A673 (cell line): ENCODE measurements around the gene STAU1.

Experiments
- EZH2 ChIP-seq: fragments of 200-600 bp; sonication (generic); IDR thresholded peaks from 2 replicates; pipeline ENCODE4 v1.6.1; 2017; ENCODE audit warnings: borderline replicate concordance, low read depth, mild to moderate bottlenecking, mixed read lengths, antibody characterized with exemption, low read length; ENCODE audit not compliant: poor library complexity, severe bottlenecking
- TF ChIP-seq, protein P1 (sequence below): fragments of 300-800, 200-600 bp; sonication (generic); conservative IDR thresholded peaks from 2 replicates; pipeline ENCODE4 v1.5.1; 2017; ENCODE audit warnings: low read depth, mild to moderate bottlenecking, antibody characterized with exemption, low read length, moderate library complexity, mixed read lengths

DNA sequence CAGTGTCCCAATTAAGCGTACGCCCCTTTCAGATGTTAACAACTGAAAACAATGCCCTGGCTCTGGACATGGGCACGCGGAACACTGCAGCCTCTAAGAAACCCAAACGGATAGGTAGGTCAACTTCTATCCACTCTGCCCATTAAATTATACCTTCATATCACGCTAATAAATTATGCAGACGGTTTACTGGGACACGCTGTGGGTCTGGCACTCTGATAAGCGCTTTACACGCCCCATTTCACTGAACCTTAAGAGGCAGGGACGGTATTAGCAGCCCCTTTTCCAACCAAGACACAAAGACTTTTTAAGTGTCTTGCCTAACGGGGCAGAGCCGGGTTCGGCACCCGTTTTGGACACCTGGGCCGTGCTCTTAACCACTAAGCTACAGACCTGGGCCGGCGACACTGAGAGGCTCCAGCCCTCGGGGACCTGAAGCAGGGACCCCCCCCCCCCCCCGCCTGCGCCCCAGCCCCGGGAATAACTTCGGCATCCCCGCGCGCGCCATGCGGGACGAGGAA lies 744 bp downstream of the STAU1 start:
- TF ChIP-seq EZH2: no peak
- TF ChIP-seq, protein P1, sequence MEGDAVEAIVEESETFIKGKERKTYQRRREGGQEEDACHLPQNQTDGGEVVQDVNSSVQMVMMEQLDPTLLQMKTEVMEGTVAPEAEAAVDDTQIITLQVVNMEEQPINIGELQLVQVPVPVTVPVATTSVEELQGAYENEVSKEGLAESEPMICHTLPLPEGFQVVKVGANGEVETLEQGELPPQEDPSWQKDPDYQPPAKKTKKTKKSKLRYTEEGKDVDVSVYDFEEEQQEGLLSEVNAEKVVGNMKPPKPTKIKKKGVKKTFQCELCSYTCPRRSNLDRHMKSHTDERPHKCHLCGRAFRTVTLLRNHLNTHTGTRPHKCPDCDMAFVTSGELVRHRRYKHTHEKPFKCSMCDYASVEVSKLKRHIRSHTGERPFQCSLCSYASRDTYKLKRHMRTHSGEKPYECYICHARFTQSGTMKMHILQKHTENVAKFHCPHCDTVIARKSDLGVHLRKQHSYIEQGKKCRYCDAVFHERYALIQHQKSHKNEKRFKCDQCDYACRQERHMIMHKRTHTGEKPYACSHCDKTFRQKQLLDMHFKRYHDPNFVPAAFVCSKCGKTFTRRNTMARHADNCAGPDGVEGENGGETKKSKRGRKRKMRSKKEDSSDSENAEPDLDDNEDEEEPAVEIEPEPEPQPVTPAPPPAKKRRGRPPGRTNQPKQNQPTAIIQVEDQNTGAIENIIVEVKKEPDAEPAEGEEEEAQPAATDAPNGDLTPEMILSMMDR: no peak
